WTC11 (cell line): ENCODE measurements around the gene NOC2L. TPM values are rescaled to one million over a fixed set of nuclear protein-coding genes. Genes with fewer than 3 reads are reported as not detected.
A peak's percentile ranks its signal among the peaks of the same experiment; 100 is the strongest.

Source experiments
- ATAC-seq: fragments of 200-7000 bp; cut with Tn5 transposase; 2 replicates; pipeline ENCODE4 v1.10.0; 2021; ENCODE audit warnings: mild to moderate bottlenecking, moderate library complexity
- CTCF ChIA-PET: fragments of 300-600 bp; sonication (Branson Sonifier 250); formaldehyde crosslinking; loops from one replicate; lab custom pipeline; 2021; ENCODE audit warnings: antibody characterized with exemption; lab: Charles Lee
- POLR2A ChIA-PET: fragments of 350-600 bp; sonication (Branson Sonifier 250); formaldehyde crosslinking; loops from one replicate; lab custom pipeline; 2021; ENCODE audit warnings: antibody characterized with exemption; lab: Charles Lee
- DNase-seq: peaks from one replicate; pipeline ENCODE4 v3.0.0; 2021; ENCODE audit warnings: low spot score
- H3K27ac Mint-ChIP-seq: 2 replicates; pipeline ENCODE4 v1.8.0; 2021; ENCODE audit warnings: mixed read lengths
- H3K27me3 Mint-ChIP-seq: 2 replicates; pipeline ENCODE4 v1.8.0; 2021; ENCODE audit warnings: low read depth, mild to moderate bottlenecking, moderate library complexity, mixed read lengths
- H3K36me3 Mint-ChIP-seq: 2 replicates; pipeline ENCODE4 v1.8.0; 2021; ENCODE audit warnings: mixed read lengths
- H3K4me1 Mint-ChIP-seq: 2 replicates; pipeline ENCODE4 v1.8.0; 2022; ENCODE audit warnings: mixed read lengths
- H3K4me3 Mint-ChIP-seq: 2 replicates; pipeline ENCODE4 v1.8.0; 2021; ENCODE audit warnings: mild to moderate bottlenecking, moderate library complexity, mixed read lengths
- H3K9me3 Mint-ChIP-seq: 2 replicates; pipeline ENCODE4 v1.8.0; 2021; ENCODE audit warnings: mixed read lengths
- AFF4 ChIP-seq: sonication (generic); formaldehyde crosslinking; IDR thresholded peaks from 2 replicates; pipeline ENCODE4 v1.8.1; 2023; ENCODE audit warnings: mild to moderate bottlenecking, missing genetic modification reagents, borderline replicate concordance
- ATF1 ChIP-seq: sonication (generic); formaldehyde crosslinking; IDR thresholded peaks from 2 replicates; pipeline ENCODE4 v1.8.1; 2023; ENCODE audit warnings: mild to moderate bottlenecking, moderate library complexity, missing genetic modification reagents
- CREM ChIP-seq: sonication (generic); formaldehyde crosslinking; IDR thresholded peaks from 2 replicates; pipeline ENCODE4 v1.8.1; 2022; ENCODE audit warnings: mild to moderate bottlenecking, missing genetic modification reagents, moderate library complexity
- E2F1 ChIP-seq: sonication (generic); formaldehyde crosslinking; IDR thresholded peaks from 2 replicates; pipeline ENCODE4 v1.8.0; 2022; ENCODE audit warnings: mild to moderate bottlenecking, missing genetic modification reagents
- E2F5 ChIP-seq: sonication (generic); formaldehyde crosslinking; IDR thresholded peaks from 2 replicates; pipeline ENCODE4 v1.8.1; 2022; ENCODE audit warnings: mild to moderate bottlenecking, moderate library complexity, missing genetic modification reagents
- ESRRA ChIP-seq: sonication (generic); formaldehyde crosslinking; IDR thresholded peaks from 2 replicates; pipeline ENCODE4 v1.8.1; 2022; ENCODE audit warnings: mild to moderate bottlenecking, missing genetic modification reagents, borderline replicate concordance
- GTF2I ChIP-seq: fragments of 250-450 bp; sonication (Bioruptor Pico); conservative IDR thresholded peaks from 2 replicates; pipeline ENCODE4 v1.4.0; 2021; ENCODE audit warnings: mild to moderate bottlenecking
- JUN ChIP-seq: sonication (generic); formaldehyde crosslinking; IDR thresholded peaks from 2 replicates; pipeline ENCODE4 v1.8.0; 2023; ENCODE audit warnings: mild to moderate bottlenecking, missing genetic modification reagents
- KAT7 ChIP-seq: sonication (generic); formaldehyde crosslinking; IDR thresholded peaks from 2 replicates; pipeline ENCODE4 v1.8.1; 2023; ENCODE audit warnings: missing genetic modification reagents, mild to moderate bottlenecking, borderline replicate concordance
- NR1H2 ChIP-seq: sonication (generic); formaldehyde crosslinking; IDR thresholded peaks from 2 replicates; pipeline ENCODE4 v1.9.0; 2021; ENCODE audit warnings: mild to moderate bottlenecking, moderate library complexity, missing genetic modification reagents
- NR3C1 ChIP-seq: sonication (generic); formaldehyde crosslinking; conservative IDR thresholded peaks from 2 replicates; pipeline ENCODE4 v1.8.1; 2023; ENCODE audit warnings: low read depth, mild to moderate bottlenecking, missing genetic modification reagents
- TP53 ChIP-seq: sonication (generic); formaldehyde crosslinking; IDR thresholded peaks from 2 replicates; pipeline ENCODE4 v1.8.1; 2023; ENCODE audit warnings: mild to moderate bottlenecking, missing genetic modification reagents
- ZBTB21 ChIP-seq: sonication (generic); formaldehyde crosslinking; IDR thresholded peaks from 2 replicates; pipeline ENCODE4 v1.8.1; 2023; ENCODE audit warnings: mild to moderate bottlenecking, missing genetic modification reagents, borderline replicate concordance
- ZNF263 ChIP-seq: sonication (generic); formaldehyde crosslinking; IDR thresholded peaks from 2 replicates; pipeline ENCODE4 v1.8.1; 2022; ENCODE audit warnings: low read depth, mild to moderate bottlenecking, moderate library complexity, missing genetic modification reagents
- ZNF416 ChIP-seq: fragments of 250-450 bp; sonication (Bioruptor Pico); IDR thresholded peaks from 2 replicates; pipeline ENCODE4 v1.9.0; 2021; ENCODE audit warnings: mild to moderate bottlenecking, inconsistent platforms
- ZSCAN18 ChIP-seq: fragments of 250-450 bp; sonication (Bioruptor Pico); IDR thresholded peaks from 2 replicates; pipeline ENCODE4 v2.1.2; 2022; ENCODE audit warnings: mild to moderate bottlenecking, moderate library complexity
- total RNA-seq: library from RNA; stranded (reverse); gene quantifications from 3 replicates; pipeline ENCODE4 v1.2.3, GENCODE V29; 2021
- TF ChIP-seq, protein P1 (sequence below): fragments of 250-450 bp; sonication (Bioruptor Pico); IDR thresholded peaks from 2 replicates; pipeline ENCODE4 v1.9.0; 2021; ENCODE audit warnings: mild to moderate bottlenecking, borderline replicate concordance
- TF ChIP-seq, protein P2 (sequence below): fragments of 250-450 bp; sonication (Bioruptor Pico); IDR thresholded peaks from 2 replicates; pipeline ENCODE4 v1.9.0; 2021; ENCODE audit warnings: mild to moderate bottlenecking

The NOC2L gene
- total RNA-seq, 1 experiment from 2014 or later = 182 TPM

DNA sequence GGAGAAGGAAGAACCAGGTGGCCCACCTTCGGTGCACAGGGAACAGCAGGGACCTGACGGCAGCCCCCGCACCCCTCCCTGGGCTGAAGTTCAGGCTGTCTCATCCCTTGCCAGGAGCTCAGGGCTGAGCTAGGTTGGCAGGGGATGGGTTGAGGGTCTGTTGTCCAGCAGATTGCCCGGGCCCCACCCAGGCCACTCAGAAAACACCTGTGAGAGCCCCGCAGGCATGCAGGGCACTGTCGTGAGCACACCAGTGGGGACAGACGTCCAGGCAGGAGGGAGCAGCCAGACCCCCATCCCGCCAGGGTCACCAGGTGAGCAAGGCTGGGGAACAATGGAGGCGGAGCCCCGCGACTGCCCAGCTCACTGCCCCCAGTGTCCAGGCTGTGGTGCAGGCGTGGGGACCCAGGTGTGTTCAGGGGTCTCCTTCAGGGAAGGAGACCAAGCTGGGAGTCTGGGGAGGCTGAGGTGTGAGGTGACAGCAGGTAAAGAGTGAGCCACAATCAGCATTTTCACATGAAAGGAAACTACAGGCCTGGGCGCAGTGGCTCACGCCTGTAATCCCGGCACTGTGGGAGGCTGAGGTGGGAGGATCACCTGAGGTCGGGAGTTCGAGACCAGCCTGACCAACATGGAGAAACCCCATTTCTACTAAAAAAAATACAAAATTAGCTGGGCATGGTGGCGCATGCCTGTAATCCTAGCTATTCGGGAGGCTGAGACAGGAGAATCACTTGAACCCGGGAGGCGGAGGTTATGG is 44.7 kb downstream of the NOC2L start:
- peaks cover 70% of the 10 kb centered on the region for H3K27me3 Mint-ChIP-seq
- no peaks in the 10 kb centered on the region for H3K9me3 Mint-ChIP-seq

DNA sequence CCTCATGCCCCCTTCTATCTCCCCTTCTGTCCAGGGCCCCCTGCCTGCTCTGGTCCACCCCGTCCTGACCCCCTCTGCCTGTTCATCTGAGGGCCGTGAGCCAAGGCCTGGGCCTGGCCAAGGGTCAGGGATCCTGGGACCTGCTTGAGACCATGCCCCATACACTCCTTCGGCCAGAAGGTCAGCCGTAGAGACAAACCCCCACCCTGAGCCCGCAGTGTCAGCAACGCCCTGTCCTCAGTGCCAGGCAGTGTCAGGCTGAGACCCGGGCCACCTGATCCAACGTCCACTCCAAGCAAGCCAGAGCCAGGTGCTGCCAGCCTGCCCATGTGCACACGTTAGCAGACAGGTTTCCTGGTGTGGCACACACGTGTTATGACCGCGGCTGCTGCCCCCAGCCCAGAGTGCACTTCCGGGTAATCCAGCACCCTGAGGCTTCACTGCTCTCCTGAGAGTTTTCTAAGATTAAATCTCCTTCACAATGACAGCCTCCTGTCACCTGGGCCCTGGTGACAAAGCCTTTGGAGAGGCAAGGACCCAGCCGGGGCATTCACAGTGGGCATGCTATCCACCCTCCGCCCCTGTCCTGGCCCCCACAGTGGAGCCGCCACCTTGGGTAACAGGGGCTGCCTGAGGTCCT is 45.4 kb downstream of the NOC2L start:
- Mint-ChIP-seq H3K27ac (no peak overlapping the region), H3K27me3 (peaks cover 63% of the 10 kb centered on the region), H3K36me3 (no peaks in the 10 kb centered on the region), H3K4me1 (no peaks in the 10 kb centered on the region), H3K9me3 (no peaks in the 10 kb centered on the region), H3K4me3 (no peak overlapping the region)
- ATAC-seq = no peak
- no peak for TF ChIP-seq NR1H2 (CRISPR knock-in tag)
- no peak for TF ChIP-seq ATF1 (CRISPR knock-in tag)
- TF ChIP-seq ZBTB21 (CRISPR knock-in tag) = no peak
- TF ChIP-seq JUN (CRISPR knock-in tag) = no peak
- TF ChIP-seq, protein P1, sequence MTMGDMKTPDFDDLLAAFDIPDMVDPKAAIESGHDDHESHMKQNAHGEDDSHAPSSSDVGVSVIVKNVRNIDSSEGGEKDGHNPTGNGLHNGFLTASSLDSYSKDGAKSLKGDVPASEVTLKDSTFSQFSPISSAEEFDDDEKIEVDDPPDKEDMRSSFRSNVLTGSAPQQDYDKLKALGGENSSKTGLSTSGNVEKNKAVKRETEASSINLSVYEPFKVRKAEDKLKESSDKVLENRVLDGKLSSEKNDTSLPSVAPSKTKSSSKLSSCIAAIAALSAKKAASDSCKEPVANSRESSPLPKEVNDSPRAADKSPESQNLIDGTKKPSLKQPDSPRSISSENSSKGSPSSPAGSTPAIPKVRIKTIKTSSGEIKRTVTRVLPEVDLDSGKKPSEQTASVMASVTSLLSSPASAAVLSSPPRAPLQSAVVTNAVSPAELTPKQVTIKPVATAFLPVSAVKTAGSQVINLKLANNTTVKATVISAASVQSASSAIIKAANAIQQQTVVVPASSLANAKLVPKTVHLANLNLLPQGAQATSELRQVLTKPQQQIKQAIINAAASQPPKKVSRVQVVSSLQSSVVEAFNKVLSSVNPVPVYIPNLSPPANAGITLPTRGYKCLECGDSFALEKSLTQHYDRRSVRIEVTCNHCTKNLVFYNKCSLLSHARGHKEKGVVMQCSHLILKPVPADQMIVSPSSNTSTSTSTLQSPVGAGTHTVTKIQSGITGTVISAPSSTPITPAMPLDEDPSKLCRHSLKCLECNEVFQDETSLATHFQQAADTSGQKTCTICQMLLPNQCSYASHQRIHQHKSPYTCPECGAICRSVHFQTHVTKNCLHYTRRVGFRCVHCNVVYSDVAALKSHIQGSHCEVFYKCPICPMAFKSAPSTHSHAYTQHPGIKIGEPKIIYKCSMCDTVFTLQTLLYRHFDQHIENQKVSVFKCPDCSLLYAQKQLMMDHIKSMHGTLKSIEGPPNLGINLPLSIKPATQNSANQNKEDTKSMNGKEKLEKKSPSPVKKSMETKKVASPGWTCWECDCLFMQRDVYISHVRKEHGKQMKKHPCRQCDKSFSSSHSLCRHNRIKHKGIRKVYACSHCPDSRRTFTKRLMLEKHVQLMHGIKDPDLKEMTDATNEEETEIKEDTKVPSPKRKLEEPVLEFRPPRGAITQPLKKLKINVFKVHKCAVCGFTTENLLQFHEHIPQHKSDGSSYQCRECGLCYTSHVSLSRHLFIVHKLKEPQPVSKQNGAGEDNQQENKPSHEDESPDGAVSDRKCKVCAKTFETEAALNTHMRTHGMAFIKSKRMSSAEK (CRISPR knock-in tag) = no peak
- TF ChIP-seq ZNF263 = no peak
- no peak for TF ChIP-seq ZSCAN18
- no peak for TF ChIP-seq ZNF416 (CRISPR knock-in tag)
- no peak for TF ChIP-seq TP53
- TF ChIP-seq E2F5 (CRISPR knock-in tag) = no peak
- no peak for TF ChIP-seq E2F1 (CRISPR knock-in tag)
- TF ChIP-seq AFF4 (CRISPR knock-in tag) = no peak
- TF ChIP-seq, protein P2, sequence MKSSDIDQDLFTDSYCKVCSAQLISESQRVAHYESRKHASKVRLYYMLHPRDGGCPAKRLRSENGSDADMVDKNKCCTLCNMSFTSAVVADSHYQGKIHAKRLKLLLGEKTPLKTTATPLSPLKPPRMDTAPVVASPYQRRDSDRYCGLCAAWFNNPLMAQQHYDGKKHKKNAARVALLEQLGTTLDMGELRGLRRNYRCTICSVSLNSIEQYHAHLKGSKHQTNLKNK (CRISPR knock-in tag) = no peak
- TF ChIP-seq KAT7 (CRISPR knock-in tag) = no peak
- TF ChIP-seq CREM (CRISPR knock-in tag) = no peak
- TF ChIP-seq NR3C1 (CRISPR knock-in tag) = no peak
- no peak for TF ChIP-seq ESRRA (CRISPR knock-in tag)
- DNase-seq = peak; percentile 8
- ChIA-PET CTCF (interaction anchor here (0.5 to 2.2 kb wide), 4 partner anchors 9 to 89 kb away, joined by 3 to 9 read pairs (median 4); no protein-coding TSS in a partner anchor), POLR2A (no interaction called here)

More for the DNA sequence above, 44.7 kb downstream of the NOC2L start:
- no peak overlapping the region for H3K27ac Mint-ChIP-seq
- H3K4me1 Mint-ChIP-seq = no peaks in the 10 kb centered on the region
- ATAC-seq (no peak), DNase-seq (no peak)
- POLR2A ChIA-PET = no interaction called here
- no peak overlapping the region for H3K4me3 Mint-ChIP-seq
- CTCF ChIA-PET = interaction anchor here (1.3 kb wide), 1 partner anchor 10 kb away, joined by 3 read pairs; no protein-coding TSS in a partner anchor
- no peaks in the 10 kb centered on the region for H3K36me3 Mint-ChIP-seq
- TF ChIP-seq GTF2I (CRISPR knock-in tag) (no peak), E2F1 (CRISPR knock-in tag) (no peak)
- TF ChIP-seq, all 79 proteins: peak for 0
